Gastrocnemius medialis (tissue), 4 donors: ENCODE results near the gene SETD5. TPM values are rescaled to one million over a fixed set of nuclear protein-coding genes. Genes with fewer than 3 reads are reported as not detected.
"Not testable (repeated sequence)": the region's sequence is repeated elsewhere in the genome, so short reads cannot be mapped to it uniquely, and the experiment has no call there.

Experiments
- ATAC-seq, 2 donors: fragments of 150-250 bp; one replicate each; pipeline ENCODE4 v1.9.1; 2016
- DNase-seq, 2 donors: peaks; one replicate each; pipeline ENCODE4 v3.0.0-alpha.2; 2019
- H3K27ac ChIP-seq, 4 donors: fragments of 200-600 bp; sonication (generic); 1 replicate in 1 of 4; 2 replicates in 3 of 4; pipeline ENCODE4 v1.5.1; 2016 to 2018; ENCODE audit warnings: mild to moderate bottlenecking in 2 of 4, moderate library complexity in 1 of 4
- H3K27me3 ChIP-seq, 3 donors: fragments of 200-600 bp; sonication (generic) in 2 of 3; 1 replicate in 1 of 3; 2 replicates in 2 of 3; pipeline versions ENCODE4 v1.5.1 to v1.6.0; 2016 to 2019; ENCODE audit warnings: mild to moderate bottlenecking in 1 of 3, moderate library complexity in 1 of 3
- H3K36me3 ChIP-seq, 2 donors: fragments of 200-600 bp; sonication (generic) in 1 of 2; one replicate each; pipeline ENCODE4 v1.5.1; 2017 to 2018
- H3K4me1 ChIP-seq, 2 donors: fragments of 200-600 bp; sonication (generic) in 1 of 2; one replicate each; pipeline ENCODE4 v1.5.1; 2016 to 2017; ENCODE audit warnings: mild to moderate bottlenecking in 2 of 2
- H3K4me3 ChIP-seq, 4 donors: fragments of 200-600 bp; sonication (generic) in 3 of 4; 1 replicate in 1 of 4; 2 replicates in 3 of 4; pipeline ENCODE4 v1.5.1; 2016 to 2019; ENCODE audit warnings: mild to moderate bottlenecking in 2 of 4
- H3K9me3 ChIP-seq, 3 donors: fragments of 200-600 bp; sonication (generic) in 2 of 3; 1 replicate in 1 of 3; 2 replicates in 2 of 3; pipeline ENCODE4 v1.5.1; 2016 to 2019
- CTCF ChIP-seq, 5 experiments: fragments of 450-650 bp in 3 of 5; fragments of 200-600 bp in 2 of 5; sonication (generic) in 2 of 5; IDR thresholded peaks in 4 of 5; conservative IDR thresholded peaks in 1 of 5; 1 replicate in 4 of 5; 2 replicates in 1 of 5; pipeline ENCODE4 v1.5.1; 2016 to 2019; ENCODE audit warnings: antibody characterized with exemption in 5 of 5, mild to moderate bottlenecking in 3 of 5, moderate library complexity in 3 of 5
- POLR2A ChIP-seq, 2 donors: fragments of 450-650 bp; IDR thresholded peaks; one replicate each; pipeline ENCODE4 v1.6.1; 2017; ENCODE audit warnings: antibody characterized with exemption in 2 of 2, mild to moderate bottlenecking in 2 of 2, moderate library complexity in 2 of 2
- in situ Hi-C, 4 donors: fragments of 200-750 bp; cut with MboI; loops; one replicate each; pipeline versions ENCODE4 v1.15.0 to v1.8.0; 2017; ENCODE audit warnings: low sequenced_read_pairs in 4 of 4
- intact Hi-C: fragments of 100-400 bp; cut with DNase I; formaldehyde crosslinking; loops from one replicate; pipeline ENCODE4 v1.15.1; 2023; ENCODE audit warnings: low total_unique reads
- total RNA-seq, 4 donors: library from RNA; depleted of rRNA; stranded (reverse); fragments of >200 nt; gene quantifications; one replicate each; pipeline versions ENCODE4 v1.1.0 to v1.2.3, GENCODE V29; 2016

SETD5 gene
- total RNA-seq, 4 donors from 2014 or later: 28.9 to 43.3 (median 41.0) TPM

- no peaks in the 10 kb centered on the region for H3K27me3 ChIP-seq
- in situ Hi-C loops (no loop called here), intact Hi-C loops (no loop called here)
- peaks cover 0 to 24% of the 10 kb centered on the region in 2 donors for H3K36me3 ChIP-seq
- H3K4me3 ChIP-seq: no peak overlapping the region
- TF ChIP-seq CTCF (IDR thresholded peaks at IDR 0.05 in 4 of 5, conservative IDR thresholded peaks at IDR 0.05 in 1 of 5) (no peak), POLR2A (IDR thresholded peaks at IDR 0.05) (no peak)
- no peaks in the 10 kb centered on the region for H3K9me3 ChIP-seq
- ATAC-seq (no peak), DNase-seq (no peak)
- no peaks in the 10 kb centered on the region for H3K4me1 ChIP-seq
- H3K27ac ChIP-seq: no peak overlapping the region
Observed at GRCh38 chr3:9485248-9485647, 87.8 kb downstream of the SETD5 start.

DNA sequence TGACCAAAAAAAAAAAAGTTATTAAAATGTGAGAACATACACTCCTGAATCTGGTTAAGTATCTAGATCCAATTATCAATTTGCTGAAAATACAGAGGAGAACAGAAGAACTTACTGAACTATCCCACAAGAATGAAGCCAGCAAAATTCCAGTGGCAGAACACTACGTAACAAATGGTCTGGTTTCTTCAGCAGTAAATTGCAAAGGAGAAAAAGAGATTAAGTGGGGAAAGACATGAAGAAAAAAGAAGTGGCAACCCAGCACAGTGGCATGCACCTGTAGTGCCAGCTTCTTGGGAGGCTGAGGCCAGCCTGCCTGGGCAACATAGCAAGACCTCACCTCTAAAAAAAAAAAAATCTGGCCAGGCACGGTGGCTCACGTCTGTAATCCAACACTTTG lies 94.1 kb downstream of the SETD5 start:
- TF ChIP-seq CTCF (IDR thresholded peaks at IDR 0.05 in 4 of 5, conservative IDR thresholded peaks at IDR 0.05 in 1 of 5): no peak
- no peak for TF ChIP-seq POLR2A (IDR thresholded peaks at IDR 0.05)
- no peaks in the 10 kb centered on the region for H3K36me3 ChIP-seq
- no peaks in the 10 kb centered on the region for H3K4me1 ChIP-seq
- intact Hi-C loops: no loop called here
- DNase-seq: no peak
- H3K9me3 ChIP-seq: no peaks in the 10 kb centered on the region
- in situ Hi-C loops: no loop called here
- no peaks in the 10 kb centered on the region for H3K27me3 ChIP-seq
- no peak for ATAC-seq
- H3K27ac ChIP-seq: no peak overlapping the region
- H3K4me3 ChIP-seq: no peak overlapping the region

DNA sequence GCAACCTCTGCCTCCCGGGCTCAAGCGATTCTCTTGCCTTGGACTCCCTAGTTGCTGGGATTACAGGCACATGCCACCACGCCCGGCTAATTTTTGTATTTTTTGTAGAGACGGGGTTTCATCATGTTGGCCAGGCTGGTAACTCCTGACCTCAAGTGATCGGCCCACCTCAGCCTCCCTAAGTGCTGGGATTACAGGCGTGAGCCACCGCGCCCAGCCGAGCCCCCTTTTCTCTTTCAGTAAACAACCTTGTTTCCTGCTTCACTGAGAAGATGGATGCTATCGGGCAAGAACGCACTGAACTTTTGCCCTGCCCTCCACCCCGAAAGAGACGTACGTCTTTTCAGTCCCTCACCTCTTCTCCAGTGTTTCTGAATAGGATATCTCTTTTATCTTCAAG lies 96.6 kb downstream of the SETD5 start:
- intact Hi-C loops, H3K27ac ChIP-seq, DNase-seq, H3K4me1 ChIP-seq, H3K9me3 ChIP-seq, H3K4me3 ChIP-seq, H3K36me3 ChIP-seq, in situ Hi-C loops, H3K27me3 ChIP-seq, ATAC-seq: not testable (repeated sequence)

- no peak overlapping the region for H3K4me3 ChIP-seq
- H3K27me3 ChIP-seq: peaks cover 16 to 23% (median 20%) of the 10 kb centered on the region in 3 donors
- no peak overlapping the region for H3K27ac ChIP-seq
- no peaks in the 10 kb centered on the region for H3K36me3 ChIP-seq
- H3K4me1 ChIP-seq: peaks cover 4 to 6% of the 10 kb centered on the region in 2 donors
- no peaks in the 10 kb centered on the region for H3K9me3 ChIP-seq
- in situ Hi-C loops (no loop called here), intact Hi-C loops (no loop called here)
- ATAC-seq (no peak), DNase-seq (no peak)
- TF ChIP-seq POLR2A (IDR thresholded peaks at IDR 0.05) (no peak), CTCF (IDR thresholded peaks at IDR 0.05 in 4 of 5, conservative IDR thresholded peaks at IDR 0.05 in 1 of 5) (no peak)
Observed at GRCh38 chr3:9496893-9497292, 99.5 kb downstream of the SETD5 start.

- DNase-seq (no peak), ATAC-seq (no peak)
- TF ChIP-seq CTCF (IDR thresholded peaks at IDR 0.05 in 4 of 5, conservative IDR thresholded peaks at IDR 0.05 in 1 of 5) (no peak), POLR2A (IDR thresholded peaks at IDR 0.05) (no peak)
- Histone ChIP-seq H3K27ac (no peak overlapping the region), H3K27me3 (peaks cover 16 to 23% (median 20%) of the 10 kb centered on the region in 3 donors), H3K4me3 (no peak overlapping the region), H3K4me1 (peaks cover 4 to 6% of the 10 kb centered on the region in 2 donors), H3K9me3 (no peaks in the 10 kb centered on the region), H3K36me3 (no peaks in the 10 kb centered on the region)
- in situ Hi-C loops: no loop called here
- intact Hi-C loops: no loop called here
Observed at GRCh38 chr3:9497821-9498565, 100.6 kb downstream of the SETD5 start.
